DMS153 treated with DMSO at 0.1 percent for 48 hours (cell line): ENCODE measurements around the gene MGAT5.

Experiments used
- DNase-seq: peaks from one replicate; lab custom pipeline; 2025; ENCODE audit not compliant: unreplicated experiment; lab: John Stamatoyannopoulos, UW

The MGAT5 gene

GRCh38 chr2:134362152-134362668 is 108.3 kb downstream of the MGAT5 start:
- DNase-seq = no peak

- DNase-seq = no peak
These were observed 108.9 kb downstream of the MGAT5 start for GRCh38 chr2:134362740-134363139.

DNA sequence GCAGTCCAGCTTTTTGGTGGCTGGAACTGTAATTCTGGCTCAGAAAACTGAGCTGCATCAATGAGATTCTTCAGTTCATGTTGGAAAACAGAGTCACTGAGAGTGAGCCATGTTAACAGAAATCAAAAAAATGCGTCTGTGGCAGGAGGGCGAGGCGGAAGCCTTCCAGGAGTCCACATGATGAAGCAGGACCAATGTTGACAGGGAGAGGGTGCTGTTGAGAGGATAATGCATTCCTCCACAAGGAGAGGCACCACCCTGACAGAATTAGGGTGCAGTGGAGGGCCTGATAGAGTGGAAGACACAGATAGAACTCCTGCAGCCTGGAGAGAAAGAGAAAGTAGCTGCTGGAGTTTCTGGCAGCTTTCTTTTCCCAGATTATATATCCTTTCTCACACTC is 111.5 kb downstream of the MGAT5 start:
- no peak for DNase-seq

- DNase-seq = no peak
These were observed 112.5 kb downstream of the MGAT5 start for GRCh38 chr2:134366359-134366758.

DNA sequence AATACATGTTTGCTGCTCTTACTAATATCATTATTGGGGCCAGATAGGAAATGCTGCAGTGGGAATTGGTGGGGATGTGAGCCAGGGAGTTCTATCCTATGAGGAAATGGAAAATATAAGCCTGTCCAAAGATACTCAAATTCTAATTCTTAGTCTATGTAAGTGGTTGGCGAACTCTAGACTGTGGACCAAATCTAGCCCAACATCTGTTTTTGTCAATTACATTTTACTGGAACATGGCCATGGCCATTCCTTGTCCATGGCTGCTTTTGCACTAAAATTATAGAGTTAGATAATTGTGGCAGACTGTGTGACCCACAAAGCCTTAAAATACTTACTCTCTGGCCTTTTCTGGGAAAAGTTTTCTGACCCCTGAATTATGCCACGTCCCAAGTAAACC is 113.3 kb downstream of the MGAT5 start:
- no peak for DNase-seq

DNA sequence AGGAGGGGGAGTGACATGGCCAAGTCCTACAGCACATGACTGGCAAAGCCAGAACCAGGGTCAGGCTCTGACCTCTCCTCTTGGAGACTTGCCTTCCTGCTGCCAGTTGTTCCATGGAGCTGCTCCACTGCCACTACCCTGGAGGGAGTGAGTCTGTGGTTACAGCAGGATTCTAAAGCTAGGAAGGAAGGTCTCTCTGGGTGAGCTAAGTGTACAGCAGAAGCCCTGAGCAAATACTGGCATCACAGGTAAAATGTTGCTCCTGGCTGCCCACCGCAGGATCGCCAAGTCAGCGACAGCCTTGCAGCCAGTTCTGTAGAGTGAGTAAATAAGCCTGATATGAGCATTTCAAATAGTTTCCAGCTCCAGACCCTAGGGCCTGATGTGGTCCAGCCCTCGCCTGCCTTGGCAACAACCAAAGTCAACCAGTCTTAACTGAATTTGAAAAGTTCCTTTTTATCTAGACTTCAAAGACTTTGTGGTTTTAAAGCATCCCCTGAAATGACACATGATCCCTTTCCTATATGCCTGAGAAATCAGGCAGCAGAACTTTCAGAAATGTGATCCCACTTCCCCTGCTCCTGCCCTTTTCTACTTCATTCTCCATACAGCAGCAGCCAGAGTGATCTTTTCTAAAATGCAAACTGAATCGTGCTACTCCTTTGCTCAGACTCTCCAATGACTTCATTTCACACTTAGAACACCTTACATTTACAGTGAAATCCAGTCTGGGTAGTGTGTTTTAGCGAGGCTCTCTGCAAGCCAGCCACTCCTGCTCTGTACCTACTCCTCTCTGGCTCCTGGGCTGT is 114.3 kb downstream of the MGAT5 start:
- no peak for DNase-seq

DNA sequence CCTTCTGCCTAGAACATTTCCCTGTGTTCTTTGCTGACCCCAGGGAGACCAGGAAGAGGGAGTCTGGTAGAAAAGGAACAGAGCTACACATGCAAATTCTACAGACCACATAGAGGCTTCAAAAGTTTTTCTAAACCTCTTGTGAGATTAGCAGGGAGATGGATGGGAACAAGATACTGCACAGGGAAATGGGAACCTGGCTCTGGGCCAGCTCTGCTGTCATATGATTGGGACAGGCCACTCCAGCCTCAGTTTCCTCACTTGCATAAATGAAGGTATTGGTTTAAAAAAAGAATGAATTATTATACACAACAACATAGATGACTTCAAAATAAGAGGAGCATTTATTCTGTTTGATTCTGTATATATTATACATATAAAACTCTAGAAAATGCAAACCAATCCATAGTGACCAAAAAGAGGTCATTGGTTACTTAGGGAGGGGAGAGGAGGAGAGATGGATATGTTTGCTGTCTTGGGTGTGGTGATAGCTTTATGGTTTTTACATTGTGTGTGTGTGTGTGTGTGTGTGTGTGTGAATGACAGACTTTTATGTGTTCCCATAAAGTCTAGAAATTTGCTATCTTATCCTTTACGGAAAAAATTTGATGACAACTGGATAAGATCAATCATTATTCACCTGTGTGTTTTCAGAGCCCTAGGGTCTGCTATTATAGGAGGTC is 115.5 kb downstream of the MGAT5 start:
- DNase-seq = no peak

DNA sequence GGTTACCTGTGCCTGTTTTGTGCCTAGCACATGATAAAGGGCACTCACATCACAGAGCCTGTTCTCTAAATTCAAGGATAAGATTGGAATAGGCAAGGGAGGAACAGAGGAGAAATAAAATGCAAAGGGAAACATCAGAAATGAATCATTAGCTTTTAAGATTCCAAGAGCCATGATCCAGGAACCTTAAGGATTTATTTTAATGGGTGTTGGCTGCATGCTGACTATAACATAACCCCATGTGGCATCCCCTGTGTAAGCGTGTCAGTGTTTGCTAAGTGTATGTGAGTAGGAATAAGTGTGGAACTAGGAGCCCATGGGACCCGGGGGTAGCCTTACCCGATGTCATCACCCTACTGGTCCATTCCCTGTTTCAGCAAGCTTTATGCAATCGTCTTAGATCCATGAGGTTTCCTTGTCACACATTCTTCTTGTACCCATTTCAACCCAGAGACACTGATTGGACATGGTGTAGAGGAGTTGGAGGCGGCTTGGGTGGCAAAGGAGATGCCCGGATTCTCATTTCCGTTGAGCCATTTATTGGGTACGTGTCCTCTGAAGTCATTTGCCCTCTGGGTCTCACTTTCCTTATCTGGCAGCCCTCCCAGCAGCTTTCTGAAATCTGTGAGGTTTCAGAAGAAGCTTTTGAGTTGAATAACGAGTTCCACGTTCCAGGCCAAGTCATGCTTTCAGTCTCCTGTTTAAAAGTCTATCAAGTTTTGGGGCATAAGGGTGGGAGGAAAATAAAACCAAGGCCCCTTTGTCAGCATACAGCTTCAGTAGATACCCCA is 117.0 kb downstream of the MGAT5 start:
- DNase-seq = no peak

DNA sequence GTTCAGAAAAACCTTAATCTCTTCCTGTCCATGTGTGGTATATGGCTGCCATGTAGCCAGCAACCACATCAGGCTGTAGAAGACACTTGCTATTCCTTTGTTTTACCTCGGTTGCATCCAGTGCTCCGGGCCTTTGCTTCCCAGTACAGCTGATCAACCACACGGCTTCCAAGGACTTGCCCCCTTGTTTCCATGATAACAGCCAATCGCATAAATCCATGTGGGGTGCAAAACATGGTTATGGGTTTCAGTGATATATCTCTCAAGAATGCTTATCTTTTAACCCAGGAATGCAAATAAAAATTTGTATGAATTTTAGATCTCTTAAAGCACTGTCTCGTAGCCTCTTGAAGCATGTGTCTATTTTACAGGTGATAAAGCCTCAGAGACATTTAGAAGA is 118.3 kb downstream of the MGAT5 start:
- DNase-seq = no peak

DNA sequence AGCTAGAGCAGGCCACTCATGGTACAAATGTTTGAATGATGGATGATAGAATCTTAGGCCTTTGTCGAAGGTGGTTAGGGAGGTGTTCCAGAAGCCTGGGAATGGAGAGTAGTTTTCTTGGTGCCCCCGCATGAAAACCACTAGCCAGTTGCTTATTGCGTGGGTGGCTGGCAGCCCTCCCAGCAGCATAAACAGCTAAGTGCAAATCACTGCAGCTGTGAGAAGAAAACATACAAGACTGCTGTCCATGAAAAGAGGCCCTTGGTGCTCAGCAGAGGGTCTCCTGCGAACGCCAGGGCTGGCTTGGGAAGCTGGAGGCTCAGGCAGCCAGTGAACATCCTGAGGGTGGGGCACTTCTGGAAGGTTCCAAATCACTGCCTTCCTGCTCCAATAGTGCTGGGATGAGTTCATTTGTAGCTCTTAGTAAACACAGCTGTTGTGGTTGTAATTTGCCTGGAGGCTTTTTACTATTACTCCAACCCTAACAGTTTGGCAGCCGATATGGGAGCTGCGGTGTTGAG is 118.8 kb downstream of the MGAT5 start:
- DNase-seq = no peak

DNA sequence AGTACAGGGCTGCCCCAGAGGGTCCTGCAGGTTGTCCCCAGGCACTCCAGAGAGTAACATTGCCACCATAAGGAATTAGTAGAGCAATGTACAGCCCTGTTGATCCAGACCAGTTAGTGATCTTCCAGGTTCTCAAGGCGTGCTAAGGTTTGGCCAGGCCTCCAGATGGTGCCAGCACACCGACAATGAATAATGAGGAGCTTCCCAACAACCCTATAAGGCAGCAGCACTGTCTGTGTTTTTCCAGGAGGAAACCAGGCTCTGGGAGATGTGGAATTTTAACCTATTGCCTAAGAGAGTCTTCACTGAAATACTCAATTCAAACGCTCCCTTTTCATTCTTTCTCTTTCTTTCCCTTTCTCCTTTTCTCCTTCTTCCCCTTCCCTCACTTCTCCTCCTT is 122.1 kb downstream of the MGAT5 start:
- DNase-seq = no peak

DNA sequence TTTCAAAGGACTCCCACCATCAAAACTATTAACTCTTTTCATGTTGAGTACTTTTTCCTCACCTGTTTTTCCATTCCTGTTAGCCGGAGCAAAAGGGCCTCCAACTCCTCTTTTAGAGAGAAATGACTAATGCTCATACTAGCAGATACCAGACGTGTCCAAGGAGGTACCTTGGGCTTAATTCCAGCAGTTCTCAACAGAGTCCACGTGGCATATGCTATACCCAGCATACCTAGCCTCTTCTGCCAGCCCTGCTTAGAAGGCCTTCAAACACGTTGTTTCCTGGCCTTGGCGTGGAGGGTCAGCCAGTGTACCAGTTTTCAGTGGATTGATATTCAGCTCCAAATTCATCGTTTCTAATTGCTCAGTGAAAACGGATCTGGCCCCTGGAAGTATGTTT is 123.9 kb downstream of the MGAT5 start:
- no peak for DNase-seq

GRCh38 chr2:134379293-134379692 is 125.4 kb downstream of the MGAT5 start:
- no peak for DNase-seq

DNA sequence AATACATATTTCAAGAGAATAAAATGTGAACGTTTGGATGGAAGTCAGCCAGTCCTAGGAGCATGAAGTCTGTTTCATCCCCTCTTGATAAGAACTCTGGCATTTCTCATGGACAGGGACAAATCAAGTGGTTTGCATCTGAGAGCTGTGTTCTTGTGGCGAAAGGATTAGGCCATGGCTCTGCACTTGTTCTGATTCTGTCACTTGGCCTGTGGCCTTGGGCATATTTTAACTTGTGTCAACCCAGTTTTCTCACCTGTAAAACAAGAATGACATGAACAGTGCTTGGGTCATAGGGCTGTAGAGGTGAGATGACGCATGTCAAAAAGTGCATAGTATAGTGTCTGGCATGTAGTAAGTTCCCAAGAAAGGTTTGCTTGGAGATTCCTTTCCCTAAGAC is 125.8 kb downstream of the MGAT5 start:
- DNase-seq = no peak

GRCh38 chr2:134381141-134381540 is 127.3 kb downstream of the MGAT5 start:
- DNase-seq = no peak

GRCh38 chr2:134384131-134384530 is 130.3 kb downstream of the MGAT5 start:
- DNase-seq = no peak

- no peak for DNase-seq
These were observed 131.3 kb downstream of the MGAT5 start for GRCh38 chr2:134385195-134385594.

DNA sequence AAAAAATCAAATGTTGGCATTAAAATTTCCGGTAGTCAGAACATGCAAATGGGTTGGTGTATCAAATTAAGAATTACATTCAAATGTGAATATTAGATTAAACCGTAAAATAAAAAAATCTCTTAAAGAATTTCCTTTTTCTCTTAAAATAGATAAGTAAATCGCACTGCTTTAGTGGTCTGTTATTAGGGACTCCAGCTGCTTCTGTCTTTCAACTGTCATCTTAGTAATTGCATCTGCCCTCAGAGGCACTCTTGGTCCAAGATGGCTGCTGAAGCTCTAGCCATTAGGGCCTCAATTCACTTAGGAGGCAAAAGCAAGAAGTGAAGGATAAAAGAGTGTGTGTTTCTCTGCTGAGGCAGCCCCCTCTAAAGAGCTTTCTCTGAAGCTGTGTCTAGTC is 132.4 kb downstream of the MGAT5 start:
- no peak for DNase-seq

DNA sequence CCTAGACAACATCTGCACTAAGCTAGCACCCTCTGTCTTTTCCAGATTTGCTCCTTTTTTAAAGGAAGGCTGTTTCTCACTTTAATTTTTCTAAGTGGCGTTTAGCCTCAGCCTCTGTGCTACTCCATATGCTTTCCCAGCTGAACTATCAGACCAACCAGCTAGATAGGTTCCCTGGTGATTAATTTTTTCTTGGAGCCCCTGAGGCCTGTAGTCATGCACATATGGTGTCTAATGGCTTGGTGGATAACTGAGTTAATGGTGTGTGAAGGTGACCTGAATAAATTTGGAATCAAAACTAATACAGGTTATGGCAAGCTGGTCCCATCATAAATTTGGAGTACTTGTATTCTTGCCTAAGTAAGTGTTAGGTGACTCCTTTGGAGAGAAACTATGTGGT is 135.5 kb downstream of the MGAT5 start:
- no peak for DNase-seq

DNA sequence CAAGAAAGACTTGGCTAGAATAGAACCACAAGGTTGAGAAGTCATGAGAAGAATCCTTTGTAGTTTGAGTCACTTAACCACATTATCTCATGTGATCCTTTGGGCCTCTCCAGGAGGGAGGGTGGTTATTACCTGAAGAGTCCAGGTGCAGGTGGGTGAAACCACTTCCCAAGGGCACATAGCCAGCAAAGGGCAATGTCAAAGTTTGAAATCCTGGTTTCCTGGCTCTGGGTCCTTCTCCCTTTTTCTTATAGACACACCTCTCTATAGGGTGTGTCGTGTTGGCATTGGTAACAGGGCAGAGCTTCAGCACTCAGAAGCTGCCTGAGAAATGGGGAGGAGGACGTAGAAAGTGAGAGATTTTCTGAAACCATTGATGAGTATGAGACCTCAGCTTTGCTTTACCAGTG is 137.9 kb downstream of the MGAT5 start:
- DNase-seq = no peak

DNA sequence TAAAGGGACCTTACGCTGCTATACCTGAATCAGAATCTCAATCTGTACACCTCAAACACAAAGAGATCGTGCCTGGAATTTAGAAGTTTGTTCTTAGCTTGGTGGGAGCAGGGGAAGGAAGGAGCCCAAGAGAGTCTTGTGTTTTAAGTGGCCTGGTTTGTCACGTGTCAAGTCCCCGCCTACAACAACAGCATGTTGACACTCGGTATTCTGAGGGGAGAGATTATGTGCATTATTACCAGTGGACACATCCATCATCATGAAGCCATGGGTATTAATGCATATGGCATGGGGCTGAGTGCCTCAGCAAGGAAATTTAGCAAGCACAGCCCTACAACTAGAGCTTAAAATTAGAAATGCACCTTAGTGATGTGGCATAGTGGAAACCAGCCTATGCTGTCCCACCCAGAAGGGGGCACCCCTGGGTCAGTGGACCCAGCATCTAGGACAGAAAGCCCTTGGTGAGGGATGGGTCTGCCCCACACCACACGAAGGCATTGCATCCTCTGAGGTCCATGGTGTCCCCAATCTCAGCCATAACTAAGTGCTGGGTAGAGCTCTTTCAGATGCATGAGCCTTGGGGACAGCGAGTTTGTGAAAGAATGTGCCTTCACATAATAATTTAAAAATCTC is 138.7 kb downstream of the MGAT5 start:
- no peak for DNase-seq
